Right atrium auricular region (tissue), 2 donors: ENCODE measurements around the gene COL5A2. TPM values are rescaled to one million over a fixed set of nuclear protein-coding genes. Genes with fewer than 3 reads are reported as not detected.

Experiments
- DNase-seq: peaks from one replicate; pipeline ENCODE4 v3.0.0-alpha.2; 2019; ENCODE audit warnings: low spot score
- H3K27ac ChIP-seq, 2 donors: fragments of 200-600 bp; sonication (generic); 1 replicate in 1 of 2; 2 replicates in 1 of 2; pipeline ENCODE4 v1.5.1; 2016 to 2019
- H3K27me3 ChIP-seq, 2 donors: fragments of 200-600 bp; sonication (generic); one replicate each; pipeline versions ENCODE4 v1.5.1 to v1.6.0; 2017 to 2019
- H3K36me3 ChIP-seq: fragments of 200-600 bp; sonication (generic); one replicate; pipeline ENCODE4 v1.5.1; 2016
- H3K4me1 ChIP-seq, 2 donors: fragments of 200-600 bp; sonication (generic); one replicate each; pipeline versions ENCODE4 v1.5.1 to v1.6.0; 2017 to 2019
- H3K4me3 ChIP-seq, 2 donors: fragments of 200-600 bp; sonication (generic); 1 replicate in 1 of 2; 2 replicates in 1 of 2; pipeline ENCODE4 v1.5.1; 2017 to 2019; ENCODE audit warnings: mild to moderate bottlenecking in 1 of 2, moderate library complexity in 1 of 2
- H3K9me3 ChIP-seq, 2 donors: fragments of 200-600 bp; sonication (generic); one replicate each; pipeline ENCODE4 v1.5.1; 2019
- total RNA-seq, 2 donors: library from RNA; depleted of rRNA; stranded (reverse); fragments of >200 nt; gene quantifications; one replicate each; pipeline ENCODE4 v1.1.0, GENCODE V29; 2016
- TF ChIP-seq, protein P1 (sequence below), 2 donors: fragments of 200-600 bp; sonication (generic); IDR thresholded peaks; one replicate each; pipeline ENCODE4 v1.5.1; 2019; ENCODE audit warnings: antibody characterized with exemption in 2 of 2

Gene COL5A2
- total RNA-seq, 2 donors from 2014 or later = 15.8 to 24.8 TPM

DNA sequence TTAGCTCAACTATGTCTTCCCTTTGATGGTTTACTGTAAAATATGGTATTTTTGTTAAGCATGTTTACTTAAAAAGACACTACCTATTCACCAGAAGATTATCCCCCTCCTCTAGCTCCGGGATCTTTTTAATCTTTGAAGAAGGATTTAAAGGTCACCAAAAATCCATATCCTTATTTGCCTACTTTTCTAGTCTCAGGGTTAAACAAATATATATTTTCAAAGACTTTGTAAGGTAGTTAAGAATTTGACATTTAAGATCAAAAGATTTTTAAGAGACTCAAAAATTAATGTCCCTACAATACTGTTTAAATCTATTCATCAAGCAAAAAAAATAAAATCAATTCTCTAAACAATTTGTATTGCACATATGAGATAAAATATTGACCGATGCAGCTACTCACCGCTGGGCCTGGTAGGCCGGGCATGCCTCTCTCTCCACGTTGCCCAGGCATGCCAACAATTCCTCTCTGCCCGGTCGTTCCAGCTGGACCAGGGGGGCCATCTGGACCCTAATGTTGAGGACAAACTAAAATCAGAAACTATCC is 129.3 kb downstream of the COL5A2 start:
- no peaks in the 10 kb centered on the region for H3K4me1 ChIP-seq
- H3K4me3 ChIP-seq = no peak overlapping the region
- no peaks in the 10 kb centered on the region for H3K9me3 ChIP-seq
- peaks cover 10% of the 10 kb centered on the region for H3K36me3 ChIP-seq
- H3K27ac ChIP-seq = no peak overlapping the region
- TF ChIP-seq, protein P1, sequence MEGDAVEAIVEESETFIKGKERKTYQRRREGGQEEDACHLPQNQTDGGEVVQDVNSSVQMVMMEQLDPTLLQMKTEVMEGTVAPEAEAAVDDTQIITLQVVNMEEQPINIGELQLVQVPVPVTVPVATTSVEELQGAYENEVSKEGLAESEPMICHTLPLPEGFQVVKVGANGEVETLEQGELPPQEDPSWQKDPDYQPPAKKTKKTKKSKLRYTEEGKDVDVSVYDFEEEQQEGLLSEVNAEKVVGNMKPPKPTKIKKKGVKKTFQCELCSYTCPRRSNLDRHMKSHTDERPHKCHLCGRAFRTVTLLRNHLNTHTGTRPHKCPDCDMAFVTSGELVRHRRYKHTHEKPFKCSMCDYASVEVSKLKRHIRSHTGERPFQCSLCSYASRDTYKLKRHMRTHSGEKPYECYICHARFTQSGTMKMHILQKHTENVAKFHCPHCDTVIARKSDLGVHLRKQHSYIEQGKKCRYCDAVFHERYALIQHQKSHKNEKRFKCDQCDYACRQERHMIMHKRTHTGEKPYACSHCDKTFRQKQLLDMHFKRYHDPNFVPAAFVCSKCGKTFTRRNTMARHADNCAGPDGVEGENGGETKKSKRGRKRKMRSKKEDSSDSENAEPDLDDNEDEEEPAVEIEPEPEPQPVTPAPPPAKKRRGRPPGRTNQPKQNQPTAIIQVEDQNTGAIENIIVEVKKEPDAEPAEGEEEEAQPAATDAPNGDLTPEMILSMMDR (IDR thresholded peaks at IDR 0.05) = no peak
- H3K27me3 ChIP-seq = no peaks in the 10 kb centered on the region
- no peak for DNase-seq

- TF ChIP-seq, protein P1 (IDR thresholded peaks at IDR 0.05) = no peak
- Histone ChIP-seq H3K4me1 (no peaks in the 10 kb centered on the region), H3K27me3 (no peaks in the 10 kb centered on the region), H3K36me3 (peaks cover 10% of the 10 kb centered on the region), H3K4me3 (no peak overlapping the region), H3K27ac (no peak overlapping the region), H3K9me3 (no peaks in the 10 kb centered on the region)
- no peak for DNase-seq
Measured at GRCh38 chr2:189049709-189050164, 129.8 kb downstream of the COL5A2 start.

DNA sequence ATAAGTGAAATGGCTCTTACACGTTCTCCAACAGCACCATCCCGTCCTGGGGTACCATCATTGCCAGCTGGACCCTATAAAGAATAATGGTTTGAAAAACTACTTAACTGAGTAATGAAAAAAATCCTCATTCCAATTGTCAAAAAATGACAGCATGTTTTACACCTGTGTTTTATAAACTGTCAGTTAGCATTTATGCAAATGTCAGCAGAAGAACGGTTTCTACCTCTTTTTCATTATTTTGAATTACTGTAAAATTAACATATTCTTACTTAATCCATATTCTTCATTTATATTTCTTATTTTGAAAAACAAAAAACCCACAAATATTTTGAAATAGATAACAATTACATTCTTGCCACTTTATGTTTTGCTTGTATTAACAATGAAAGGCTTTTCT is 131.4 kb downstream of the COL5A2 start:
- Histone ChIP-seq H3K4me3 (no peak overlapping the region), H3K27ac (no peak overlapping the region), H3K9me3 (no peaks in the 10 kb centered on the region), H3K36me3 (peaks cover 10% of the 10 kb centered on the region), H3K4me1 (no peaks in the 10 kb centered on the region), H3K27me3 (no peaks in the 10 kb centered on the region)
- no peak for DNase-seq
- TF ChIP-seq, protein P1 (IDR thresholded peaks at IDR 0.05) = no peak

DNA sequence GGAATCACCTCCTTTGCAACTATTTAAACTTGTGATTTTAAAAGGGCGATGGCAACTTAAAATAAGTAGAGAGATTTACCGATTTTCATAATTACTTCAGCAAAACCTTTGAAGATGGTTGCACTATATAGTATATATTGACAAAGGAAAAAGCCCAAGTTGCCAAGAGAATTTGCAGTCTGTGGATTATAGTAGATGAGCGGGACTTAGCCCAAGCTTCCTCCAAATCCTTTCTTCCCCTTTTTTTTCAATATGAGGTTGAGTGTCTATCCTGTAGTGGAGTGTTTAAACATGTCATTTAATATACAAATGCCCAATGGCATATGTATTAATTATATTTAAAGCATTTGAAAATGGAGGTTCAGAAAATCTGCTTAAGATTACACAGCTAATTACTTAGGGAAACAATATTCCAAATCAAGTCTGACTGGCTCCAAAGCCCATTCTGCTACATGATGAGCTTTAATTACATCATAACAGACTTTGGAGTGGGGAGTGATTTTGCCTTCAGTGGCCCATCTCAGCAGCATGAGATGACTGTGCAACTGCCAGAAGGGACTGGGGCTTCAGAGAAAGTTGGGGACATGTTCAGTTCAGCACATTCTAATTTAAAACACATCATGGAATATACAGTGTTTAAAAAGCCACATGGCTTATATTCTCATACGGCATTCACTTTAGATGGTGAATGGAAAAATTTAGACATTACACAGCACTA is 132.2 kb downstream of the COL5A2 start:
- Histone ChIP-seq H3K4me3 (no peak overlapping the region), H3K27me3 (no peaks in the 10 kb centered on the region), H3K36me3 (peaks cover 3% of the 10 kb centered on the region), H3K27ac (no peak overlapping the region), H3K9me3 (no peaks in the 10 kb centered on the region), H3K4me1 (no peaks in the 10 kb centered on the region)
- DNase-seq = no peak
- TF ChIP-seq, protein P1 (IDR thresholded peaks at IDR 0.05) = no peak

- H3K4me3 ChIP-seq = no peak overlapping the region
- H3K27me3 ChIP-seq = no peaks in the 10 kb centered on the region
- TF ChIP-seq, protein P1 (IDR thresholded peaks at IDR 0.05) = no peak
- no peaks in the 10 kb centered on the region for H3K4me1 ChIP-seq
- no peak overlapping the region for H3K27ac ChIP-seq
- no peak for DNase-seq
- no peaks in the 10 kb centered on the region for H3K9me3 ChIP-seq
- H3K36me3 ChIP-seq = peaks cover under 1% of the 10 kb centered on the region
Measured at GRCh38 chr2:189046320-189046719, 133.2 kb downstream of the COL5A2 start.
